Measurements from ENCODE around the gene PCYT2. TPM values are rescaled to one million over a fixed set of nuclear protein-coding genes. Genes with fewer than 3 reads are reported as not detected.
A peak's percentile ranks its signal among the peaks of the same experiment; 100 is the strongest.

The PCYT2 gene
- total and polyA plus RNA-seq, 2 donors (not counting 3 experiments of a cell fraction or from before 2014, with no cell fraction given) = 52.0 to 57.1 TPM

GRCh38 chr17:81869221-81870130, 41.7 kb downstream of the PCYT2 start:
- BruUV-seq (replicated peaks) = no TSS peak
- intact Hi-C loops (cut with micrococcal nuclease) = loop anchor here (1.0 to 2.0 kb wide), 3 partner anchors 8 to 41 kb away; partner anchors contain the start of genes ALYREF, ANAPC11 and PCYT2

More at GRCh38 chr17:81869221-81870130, 41.7 kb downstream of the PCYT2 start:
- Histone ChIP-seq H3K9me1 (replicated peaks; ENCODE audit: control insufficient read depth, extremely low read depth, insufficient read depth, low read length) (no peaks in the 10 kb centered on the region), H2AFZ (ENCODE audit: low read depth, low read length) (no peak overlapping the region), H3K27ac (ENCODE audit: insufficient read depth, low read depth, low read length) (peak overlapping the region; percentile 66), H3K4me3 (replicated peaks in 1 of 3; ENCODE audit: insufficient read depth in 1 of 3, low read depth in 1 of 3, low read length in 3 of 3) (peak overlapping the region; percentile 66 to 85 (median 77)), H4K20me1 (replicated peaks; ENCODE audit: control insufficient read depth, extremely low read depth, insufficient read depth, low read length) (no peaks in the 10 kb centered on the region), H3K79me2 (ENCODE audit: control insufficient read depth, insufficient read depth, low read length) (peaks cover 25% of the 10 kb centered on the region), H3K4me1 (ENCODE audit: control insufficient read depth, extremely low read depth, insufficient read depth, low read length) (peaks cover 17% of the 10 kb centered on the region), H3K36me3 (ENCODE audit: control insufficient read depth in 2 of 2, extremely low read depth in 1 of 2, insufficient read depth in 2 of 2, low read length in 2 of 2) (peaks cover 6 to 17% of the 10 kb centered on the region in 2 experiments), H3K27me3 (ENCODE audit: control insufficient read depth in 2 of 2, insufficient read depth in 2 of 2, low read length in 2 of 2) (no peaks in the 10 kb centered on the region), H3K4me2 (ENCODE audit: insufficient read depth, low read length) (peak overlapping the region; percentile 79), H3K9me3 (replicated peaks; ENCODE audit: control insufficient read depth, insufficient read depth, low read length) (no peaks in the 10 kb centered on the region), H3K9ac (replicated peaks; ENCODE audit: extremely low read depth, insufficient read depth, low read length) (peak overlapping the region; percentile 89)
- FAIRE-seq (peak; percentile 61), DNase-seq (ENCODE audit: low read depth, low spot score) (peak; percentile 39)
- ChIA-PET CTCF (interaction anchor here (1.0 to 3.0 kb wide), 8 partner anchors 17 to 153 kb away, joined by 3 to 16 read pairs (median 6); partner anchors contain the start of genes ALYREF, ANAPC11, CENPX and LRRC45), POLR2A (no interaction called here)
- dilution Hi-C loops (cut with MboI; ENCODE audit: extremely low pct_ligation_motif_present, low sequenced_read_pairs) = no loop called here
- TF ChIP-seq POLR2A (IDR thresholded peaks at IDR 0.05; ENCODE audit: low read depth, low read length) (peak; percentile 26), GATA2 (IDR thresholded peaks at IDR 0.05; ENCODE audit: insufficient read depth, insufficient read length, low read depth, low read length) (no peak), JUN (IDR thresholded peaks at IDR 0.05; ENCODE audit: borderline replicate concordance, insufficient read depth, insufficient read length, low read depth) (no peak)
- TF ChIP-seq, protein P1, sequence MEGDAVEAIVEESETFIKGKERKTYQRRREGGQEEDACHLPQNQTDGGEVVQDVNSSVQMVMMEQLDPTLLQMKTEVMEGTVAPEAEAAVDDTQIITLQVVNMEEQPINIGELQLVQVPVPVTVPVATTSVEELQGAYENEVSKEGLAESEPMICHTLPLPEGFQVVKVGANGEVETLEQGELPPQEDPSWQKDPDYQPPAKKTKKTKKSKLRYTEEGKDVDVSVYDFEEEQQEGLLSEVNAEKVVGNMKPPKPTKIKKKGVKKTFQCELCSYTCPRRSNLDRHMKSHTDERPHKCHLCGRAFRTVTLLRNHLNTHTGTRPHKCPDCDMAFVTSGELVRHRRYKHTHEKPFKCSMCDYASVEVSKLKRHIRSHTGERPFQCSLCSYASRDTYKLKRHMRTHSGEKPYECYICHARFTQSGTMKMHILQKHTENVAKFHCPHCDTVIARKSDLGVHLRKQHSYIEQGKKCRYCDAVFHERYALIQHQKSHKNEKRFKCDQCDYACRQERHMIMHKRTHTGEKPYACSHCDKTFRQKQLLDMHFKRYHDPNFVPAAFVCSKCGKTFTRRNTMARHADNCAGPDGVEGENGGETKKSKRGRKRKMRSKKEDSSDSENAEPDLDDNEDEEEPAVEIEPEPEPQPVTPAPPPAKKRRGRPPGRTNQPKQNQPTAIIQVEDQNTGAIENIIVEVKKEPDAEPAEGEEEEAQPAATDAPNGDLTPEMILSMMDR (IDR thresholded peaks at IDR 0.05; ENCODE audit: extremely low read depth in 1 of 2, insufficient read depth in 1 of 2, low read depth in 1 of 2, low read length in 2 of 2) = peak; percentile 89 to 90

Data from endothelial cell of umbilical vein (primary cell).